H1 (cell line): Measurements from ENCODE around the gene EPB41L1. TPM values are rescaled to one million over a fixed set of nuclear protein-coding genes. Genes with fewer than 3 reads are reported as not detected.
A peak's percentile ranks its signal among the peaks of the same experiment; 100 is the strongest.

Experiments used
- CTCF ChIA-PET: fragments of 300-600 bp; sonication (Branson Sonifier 250); formaldehyde crosslinking; loops from one replicate; lab custom pipeline; 2021; ENCODE audit not compliant: partially characterized antibody; lab: Charles Lee
- POLR2A ChIA-PET: fragments of 300-600 bp; sonication (Branson Sonifier 250); formaldehyde crosslinking; loops from one replicate; lab custom pipeline; 2021; ENCODE audit warnings: inconsistent platforms; ENCODE audit not compliant: partially characterized antibody; lab: Charles Lee
- DNase-seq, 2 experiments: peaks; one replicate each; pipeline versions ENCODE4 v3.0.0 to v3.0.0-alpha.2; 2010 to 2022; ENCODE audit warnings: low spot score in 2 of 2, low read depth in 1 of 2, mixed read lengths in 1 of 2
- FAIRE-seq: peaks from 2 replicates; lab custom pipeline; 2011; peaks lifted over from hg19 to GRCh38; lab: Jason Lieb, UNC
- H2AFZ ChIP-seq: 2 replicates; pipeline ENCODE4 v1.8.1; 2012; ENCODE audit warnings: low read length, inconsistent platforms
- H2AK5ac ChIP-seq: 2 replicates; pipeline ENCODE4 v1.6.1; 2013; ENCODE audit warnings: low read depth, low read length
- H2BK120ac ChIP-seq: replicated peaks from 2 replicates; pipeline ENCODE3; 2013; ENCODE audit warnings: low read depth, low read length, inconsistent platforms
- H2BK12ac ChIP-seq: 2 replicates; pipeline ENCODE4 v1.6.1; 2013; ENCODE audit warnings: low read depth, low read length
- H2BK15ac ChIP-seq: 2 replicates; pipeline ENCODE4 v1.6.1; 2013; ENCODE audit warnings: low read length
- H2BK20ac ChIP-seq: 2 replicates; pipeline ENCODE4 v1.6.1; 2013; ENCODE audit warnings: low read length
- H2BK5ac ChIP-seq: 2 replicates; pipeline ENCODE4 v1.6.1; 2013; ENCODE audit warnings: low read depth, low read length
- H3K14ac ChIP-seq: 2 replicates; pipeline ENCODE4 v1.6.1; 2013; ENCODE audit warnings: inconsistent platforms; ENCODE audit not compliant: insufficient read length
- H3K18ac ChIP-seq: 2 replicates; pipeline ENCODE4 v1.6.1; 2013; ENCODE audit warnings: low read length; ENCODE audit errors: extremely low read depth
- H3K23ac ChIP-seq: 2 replicates; pipeline ENCODE4 v1.6.1; 2013; ENCODE audit warnings: inconsistent platforms; ENCODE audit not compliant: insufficient read length
- H3K23me2 ChIP-seq: 2 replicates; pipeline ENCODE4 v1.6.1; 2013; ENCODE audit warnings: low read depth, low read length
- H3K27ac ChIP-seq: 2 replicates; pipeline ENCODE4 v1.6.1; 2011; ENCODE audit warnings: low read depth, low read length, inconsistent platforms
- H3K27me3 ChIP-seq, 4 experiments: replicated peaks in 1 of 4; 1 replicate in 1 of 4; 2 replicates in 3 of 4; pipeline versions ENCODE4 v1.6.1 to v1.8.1; 2011 to 2013; ENCODE audit warnings: low read length in 3 of 4, mild to moderate bottlenecking in 3 of 4, inconsistent platforms in 2 of 4, mixed read lengths in 2 of 4, moderate library complexity in 1 of 4; ENCODE audit not compliant: control insufficient read depth in 3 of 4, insufficient read depth in 3 of 4; ENCODE audit errors: extremely low read depth in 1 of 4
- H3K36me3 ChIP-seq, 4 experiments: 2 replicates each; pipeline versions ENCODE4 v1.6.1 to v1.8.1; 2011 to 2013; ENCODE audit warnings: mild to moderate bottlenecking in 4 of 4, low read length in 3 of 4, moderate library complexity in 2 of 4, control low read depth in 1 of 4, inconsistent platforms in 1 of 4; ENCODE audit not compliant: insufficient read depth in 4 of 4, control insufficient read depth in 2 of 4
- H3K4ac ChIP-seq: replicated peaks from 2 replicates; pipeline ENCODE3; 2013; ENCODE audit warnings: low read length, low read depth, mixed read lengths, inconsistent platforms; ENCODE audit not compliant: insufficient read length
- H3K4me1 ChIP-seq, 4 experiments: replicated peaks in 1 of 4; 1 replicate in 1 of 4; 2 replicates in 3 of 4; pipeline versions ENCODE4 v1.6.1 to v1.8.1; 2011 to 2013; ENCODE audit warnings: low read length in 3 of 4, inconsistent platforms in 2 of 4, mixed read lengths in 1 of 4; ENCODE audit not compliant: insufficient read depth in 4 of 4, control insufficient read depth in 3 of 4
- H3K4me2 ChIP-seq, 2 experiments: 2 replicates each; pipeline versions ENCODE4 v1.6.1 to v1.8.1; 2011 to 2013; ENCODE audit warnings: low read depth in 2 of 2, low read length in 2 of 2, control low read depth in 1 of 2, inconsistent platforms in 1 of 2, mild to moderate bottlenecking in 1 of 2; ENCODE audit not compliant: insufficient read depth in 1 of 2
- H3K4me3 ChIP-seq, 4 experiments: fragments of 200-600, 300-600 bp in 1 of 4; sonication (generic), shearing (Covaris generic), sonication (Bioruptor Twin) in 1 of 4; 2 replicates each; pipeline versions ENCODE4 v1.5.1 to v1.8.1; 2011 to 2016; ENCODE audit warnings: low read length in 4 of 4, low read depth in 3 of 4, control low read depth in 2 of 4, inconsistent platforms in 2 of 4, mild to moderate bottlenecking in 2 of 4, mixed read lengths in 1 of 4, moderate library complexity in 1 of 4; ENCODE audit not compliant: insufficient read depth in 2 of 4; ENCODE audit errors: extremely low read depth in 1 of 4
- H3K56ac ChIP-seq: replicated peaks from 2 replicates; pipeline ENCODE3; 2013; ENCODE audit warnings: low read depth, mild to moderate bottlenecking, mixed read lengths, low read length, inconsistent platforms; ENCODE audit not compliant: insufficient read length
- H3K79me1 ChIP-seq: 2 replicates; pipeline ENCODE4 v1.6.1; 2013; ENCODE audit warnings: low read depth, low read length, control low read depth
- H3K79me2 ChIP-seq, 2 experiments: 2 replicates each; pipeline versions ENCODE4 v1.6.1 to v1.8.1; 2012 to 2013; ENCODE audit warnings: low read length in 2 of 2, mild to moderate bottlenecking in 2 of 2, inconsistent platforms in 1 of 2; ENCODE audit not compliant: insufficient read depth in 2 of 2, control insufficient read depth in 1 of 2
- H3K9ac ChIP-seq, 4 experiments: replicated peaks in 1 of 4; 1 replicate in 1 of 4; 2 replicates in 3 of 4; pipeline versions ENCODE4 v1.6.1 to v1.8.1; 2011 to 2013; ENCODE audit warnings: low read depth in 3 of 4, low read length in 3 of 4, control low read depth in 2 of 4, mild to moderate bottlenecking in 2 of 4, moderate library complexity in 2 of 4, inconsistent platforms in 1 of 4; ENCODE audit errors: extremely low read depth in 1 of 4
- H3K9me3 ChIP-seq, 2 experiments: 2 replicates each; pipeline versions ENCODE4 v1.6.1 to v1.8.1; 2012 to 2013; ENCODE audit warnings: mild to moderate bottlenecking in 2 of 2, moderate library complexity in 2 of 2, control low read depth in 1 of 2, inconsistent platforms in 1 of 2, low read depth in 1 of 2, low read length in 1 of 2, mixed read lengths in 1 of 2; ENCODE audit not compliant: insufficient read depth in 2 of 2
- H4K20me1 ChIP-seq, 2 experiments: replicated peaks in 1 of 2; 2 replicates each; pipeline versions ENCODE3 to v1.8.1; 2011 to 2013; ENCODE audit warnings: inconsistent platforms in 2 of 2, low read length in 2 of 2, mild to moderate bottlenecking in 1 of 2; ENCODE audit not compliant: insufficient read depth in 2 of 2, control insufficient read depth in 1 of 2
- H4K5ac ChIP-seq: 2 replicates; pipeline ENCODE4 v1.6.1; 2013; ENCODE audit warnings: low read length, low read depth, mixed read lengths, inconsistent platforms; ENCODE audit not compliant: insufficient read length
- H4K8ac ChIP-seq: 2 replicates; pipeline ENCODE4 v1.8.0; 2013; ENCODE audit warnings: mild to moderate bottlenecking, moderate library complexity, low read length, inconsistent platforms; ENCODE audit not compliant: insufficient read depth; ENCODE audit errors: extremely low read depth
- H4K91ac ChIP-seq: replicated peaks from 2 replicates; pipeline ENCODE3; 2013; ENCODE audit warnings: low read length, mixed read lengths, inconsistent platforms; ENCODE audit not compliant: insufficient read length
- CHD2 ChIP-seq: IDR thresholded peaks from 2 replicates; pipeline ENCODE4 v1.6.1; 2012; ENCODE audit warnings: low read length, improper control_type of control experiment
- KDM1A ChIP-seq: fragments of 200-600, 300-600 bp; sonication (generic); IDR thresholded peaks from 2 replicates; pipeline ENCODE4 v1.7.1; 2016; ENCODE audit warnings: mild to moderate bottlenecking, low read length, borderline replicate concordance
- WGBS, 2 experiments: shearing (Covaris generic) in 1 of 2; methylation state at CpG; one replicate each; pipeline versions ENCODE4 v1.1.6 to v1.1.7; 2013 to 2015; ENCODE audit warnings: low lambda C conversion rate in 2 of 2, mixed read lengths in 2 of 2, inconsistent platforms in 1 of 2, low coverage in 1 of 2, missing lambda C conversion rate in 1 of 2; ENCODE audit not compliant: insufficient replicate concordance in 2 of 2, insufficient coverage in 1 of 2, insufficient read length in 1 of 2; ENCODE audit errors: extremely low coverage in 1 of 2, missing lambda C conversion rate in 1 of 2; 5-methylcytosine and 5-hydroxymethylcytosine counted together
- polyA plus RNA-seq, 7 experiments: library from polyadenylated mRNA; depleted of rRNA in 3 of 7; stranded (reverse) in 5 of 7; unstranded in 2 of 7; fragments of >200 nt in 5 of 7; fragments of 200-250 nt in 2 of 7; gene quantifications; 1 replicate in 5 of 7; 2 replicates in 1 of 7; 4 replicates in 1 of 7; pipeline versions ENCODE4 v1.2.1 to v1.2.3, GENCODE V29; 2011 to 2013; ENCODE audit warnings: missing spikeins in 2 of 7, mixed read lengths in 2 of 7
- total RNA-seq: library from RNA; stranded (reverse); fragmentation: NEBNext Ultra II Directional; extraction: Animal tissue kit (Norgen Biotek cat#: 25700); gene quantifications from 2 replicates; pipeline ENCODE4 v1.2.1, GENCODE V29; 2021

Gene EPB41L1
- total and polyA plus RNA-seq, 2 of the 8 experiments (the other 6 are each of a cell fraction or from before 2014, with no cell fraction given) = 14.8 to 36.0 TPM

GRCh38 chr20:36268440-36269342 lies 114.2 kb downstream of the EPB41L1 start:
- POLR2A ChIA-PET = interaction anchor here (0.5 to 1.9 kb wide), 2 partner anchors 13 to 14 kb away, joined by 3 to 6 read pairs; no protein-coding TSS in a partner anchor
- no peak overlapping the region for H3K4ac ChIP-seq
- H3K14ac ChIP-seq = no peak overlapping the region
- H4K20me1 ChIP-seq = no peaks in the 10 kb centered on the region
- no peak overlapping the region for H2AFZ ChIP-seq
- peaks cover 0 to 2% (median 0%) of the 10 kb centered on the region in 4 experiments; a peak in 3 of 7 replicates for H3K4me1 ChIP-seq
- no peak overlapping the region for H3K9ac ChIP-seq
- H3K4me3 ChIP-seq = no peak overlapping the region
- no peak overlapping the region for H2BK12ac ChIP-seq
- no peaks in the 10 kb centered on the region for H3K36me3 ChIP-seq
- WGBS, 2 experiments = 81% methylated on average over 8 of the region's 10 CpGs; no CpG with 5 or more reads in 1 of the 2 experiments
- CTCF ChIA-PET = interaction anchor here (0.8 to 2.6 kb wide), 7 partner anchors 10 to 171 kb away, joined by 3 to 10 read pairs (median 5); no protein-coding TSS in a partner anchor
- H2BK5ac ChIP-seq = no peak overlapping the region
- no peaks in the 10 kb centered on the region for H3K79me2 ChIP-seq
- H2AK5ac ChIP-seq = no peak overlapping the region
- no peaks in the 10 kb centered on the region for H3K79me1 ChIP-seq
- no peak overlapping the region; the same call in 1 of the 2 replicates for H3K18ac ChIP-seq
- H4K5ac ChIP-seq = no peak overlapping the region
- peak overlapping the region; percentile 26; the same call in 1 of the 2 replicates for H4K8ac ChIP-seq
- H2BK20ac ChIP-seq = no peak overlapping the region
- no peak overlapping the region for H2BK120ac ChIP-seq
- no peak for FAIRE-seq
- H3K23me2 ChIP-seq = no peaks in the 10 kb centered on the region
- no peak overlapping the region for H3K56ac ChIP-seq
- H3K9me3 ChIP-seq = no peaks in the 10 kb centered on the region
- DNase-seq = no peak
- no peak overlapping the region for H3K27ac ChIP-seq
- no peak overlapping the region for H3K23ac ChIP-seq
- no peak overlapping the region for H4K91ac ChIP-seq
- TF ChIP-seq KDM1A = peak; percentile 55; the same call in 1 of the 2 replicates
- no peak for TF ChIP-seq CHD2
- no peak overlapping the region for H3K4me2 ChIP-seq
- H3K27me3 ChIP-seq = no peaks in the 10 kb centered on the region
- H2BK15ac ChIP-seq = no peak overlapping the region
